Testis (tissue), 2 donors: ENCODE measurements around the gene RBM20.

ENCODE experiments used
- CTCF ChIP-seq, 3 experiments: fragments of 450-650 bp in 2 of 3; fragments of 200-600 bp in 1 of 3; sonication (generic) in 1 of 3; IDR thresholded peaks; one replicate each; pipeline ENCODE4 v1.5.1; 2016 to 2019; ENCODE audit warnings: antibody characterized with exemption in 3 of 3, mild to moderate bottlenecking in 2 of 3, moderate library complexity in 1 of 3
- POLR2A ChIP-seq: fragments of 450-650 bp; IDR thresholded peaks from one replicate; pipeline ENCODE4 v1.6.1; 2017; ENCODE audit warnings: antibody characterized with exemption, mild to moderate bottlenecking, moderate library complexity

GRCh38 chr10:110612629-110613028 is 31.5 kb upstream of the RBM20 start:
- TF ChIP-seq CTCF (IDR thresholded peaks at IDR 0.05) (no peak), POLR2A (no peak)
